HCT116 (cell line): ENCODE results near the gene MAGIX. TPM values are rescaled to one million over a fixed set of nuclear protein-coding genes. Genes with fewer than 3 reads are reported as not detected.

Experiments
- ATAC-seq: fragments of 200-7000 bp; cut with Tn5 transposase; 2 replicates; pipeline ENCODE4 v1.9.1; 2020; ENCODE audit warnings: mild to moderate bottlenecking, moderate library complexity
- BruUV-seq: library from RNA; stranded (reverse); fragments of 400-500 nt; replicated peaks from 2 replicates; lab custom pipeline; 2021; lab: Mats Ljungman, UMichigan
- CTCF ChIA-PET: fragments of 300-600 bp; sonication (Branson Sonifier 250); formaldehyde crosslinking; loops from one replicate; lab custom pipeline; 2021; ENCODE audit warnings: antibody characterized with exemption; lab: Charles Lee
- POLR2A ChIA-PET: fragments of 300-600, 350-600 bp; sonication (Branson Sonifier 250); formaldehyde crosslinking; loops from one replicate; lab custom pipeline; 2021; ENCODE audit warnings: antibody characterized with exemption; lab: Charles Lee
- RAD21 ChIA-PET, 2 experiments: fragments of 300-600 bp; sonication (Branson Sonifier 250); formaldehyde crosslinking; loops; one replicate each; lab custom pipeline; 2023; ENCODE audit warnings: low total read pairs in 2 of 2; ENCODE audit not compliant: uncharacterized antibody in 2 of 2, unreplicated experiment in 2 of 2, low non-redundant PET in 1 of 2; lab: Charles Lee
- DNase-seq: peaks from one replicate; pipeline ENCODE4 v3.0.0-alpha.2; 2010; ENCODE audit warnings: low read depth, low spot score
- H2AFZ ChIP-seq: fragments of 200-600 bp; shearing (Covaris generic), sonication (generic); 2 replicates; pipeline ENCODE4 v1.6.1; 2017; ENCODE audit warnings: low read depth, mixed run types, mixed read lengths, antibody characterized with exemption, low read length; ENCODE audit not compliant: poor library complexity, severe bottlenecking
- H3K27ac ChIP-seq: 2 replicates; pipeline ENCODE4 v1.5.1; 2012; ENCODE audit warnings: low read depth, low read length
- H3K27me3 ChIP-seq: fragments of 200-600 bp; sonication (generic); 2 replicates; pipeline ENCODE4 v1.6.1; 2016; ENCODE audit warnings: mixed run types, low read length, mixed read lengths; ENCODE audit not compliant: insufficient read depth
- H3K36me3 ChIP-seq, 2 experiments: fragments of 200-500 bp in 1 of 2; fragments of 200-600 bp in 1 of 2; sonication (Bioruptor generic) in 1 of 2; sonication (generic) in 1 of 2; 2 replicates each; pipeline versions ENCODE4 v1.5.1 to v1.6.1; 2014 to 2016; ENCODE audit warnings: low read length in 2 of 2, inconsistent platforms in 1 of 2, mixed read lengths in 1 of 2, mixed run types in 1 of 2; ENCODE audit not compliant: insufficient read depth in 2 of 2, control insufficient read depth in 1 of 2
- H3K4me1 ChIP-seq, 2 experiments: fragments of 200-600 bp in 1 of 2; sonication (generic) in 1 of 2; 2 replicates each; pipeline versions ENCODE4 v1.5.1 to v1.6.1; 2012 to 2017; ENCODE audit warnings: low read length in 2 of 2, inconsistent platforms in 1 of 2, mild to moderate bottlenecking in 1 of 2, mixed read lengths in 1 of 2, mixed run types in 1 of 2, moderate library complexity in 1 of 2; ENCODE audit not compliant: insufficient read depth in 2 of 2, control insufficient read depth in 1 of 2
- H3K4me2 ChIP-seq: fragments of 200-600 bp; sonication (generic); 2 replicates; pipeline ENCODE4 v1.6.1; 2017; ENCODE audit warnings: mixed run types, low read length, mixed read lengths
- H3K4me3 ChIP-seq, 2 experiments: fragments of 200-600 bp in 1 of 2; sonication (generic) in 1 of 2; replicated peaks in 1 of 2; 2 replicates each; pipeline ENCODE4 v1.5.1; 2011 to 2016; ENCODE audit warnings: low read length in 2 of 2, control low read depth in 1 of 2, low read depth in 1 of 2, mild to moderate bottlenecking in 1 of 2, mixed read lengths in 1 of 2, mixed run types in 1 of 2
- H3K79me2 ChIP-seq: fragments of 200-600 bp; sonication (generic); 2 replicates; pipeline ENCODE4 v1.6.1; 2017; ENCODE audit warnings: mild to moderate bottlenecking, mixed run types, low read length, moderate library complexity, mixed read lengths; ENCODE audit not compliant: insufficient read depth
- H3K9ac ChIP-seq: fragments of 200-600 bp; sonication (generic); 2 replicates; pipeline ENCODE4 v1.6.1; 2016; ENCODE audit warnings: low read length, mixed read lengths
- H3K9me2 ChIP-seq: fragments of 200-600 bp; sonication (generic), shearing (Covaris generic); 2 replicates; pipeline ENCODE4 v1.6.1; 2017; ENCODE audit warnings: mixed run types, mild to moderate bottlenecking, moderate library complexity; ENCODE audit not compliant: insufficient read depth
- H3K9me3 ChIP-seq, 2 experiments: fragments of 200-500 bp in 1 of 2; fragments of 200-600 bp in 1 of 2; sonication (Bioruptor generic) in 1 of 2; sonication (generic) in 1 of 2; 2 replicates each; pipeline ENCODE4 v1.6.1; 2014 to 2017; ENCODE audit warnings: low read length in 2 of 2, mixed read lengths in 2 of 2, inconsistent platforms in 1 of 2, low read depth in 1 of 2, mild to moderate bottlenecking in 1 of 2, mixed run types in 1 of 2, moderate library complexity in 1 of 2; ENCODE audit not compliant: control insufficient read depth in 1 of 2, insufficient read depth in 1 of 2
- H4K20me1 ChIP-seq: fragments of 200-600 bp; sonication (generic), shearing (Covaris generic); 2 replicates; pipeline ENCODE4 v1.6.1; 2017; ENCODE audit warnings: mixed run types, mild to moderate bottlenecking, moderate library complexity; ENCODE audit not compliant: insufficient read depth
- ATF3 ChIP-seq: IDR thresholded peaks from 2 replicates; pipeline ENCODE4 v1.6.1; 2012
- CBX3 ChIP-seq: IDR thresholded peaks from 2 replicates; pipeline ENCODE4 v1.6.1; 2012; ENCODE audit warnings: low read depth
- CEBPB ChIP-seq: IDR thresholded peaks from 2 replicates; pipeline ENCODE4 v1.6.1; 2012; ENCODE audit warnings: low read depth
- CTCF ChIP-seq, 3 experiments: fragments of 200-600 bp in 1 of 3; sonication (generic) in 1 of 3; IDR thresholded peaks in 2 of 3; conservative IDR thresholded peaks in 1 of 3; 2 replicates each; pipeline ENCODE4 v1.5.1; 2012 to 2017; ENCODE audit warnings: low read depth in 2 of 3, low read length in 2 of 3, antibody characterized with exemption in 1 of 3, borderline replicate concordance in 1 of 3, control low read depth in 1 of 3, mild to moderate bottlenecking in 1 of 3, mixed read lengths in 1 of 3, mixed run types in 1 of 3, moderate library complexity in 1 of 3; ENCODE audit not compliant: insufficient read depth in 1 of 3
- EGR1 ChIP-seq: IDR thresholded peaks from 2 replicates; pipeline ENCODE4 v1.6.1; 2012; ENCODE audit warnings: low read depth
- ELF1 ChIP-seq: IDR thresholded peaks from 2 replicates; pipeline ENCODE4 v1.6.1; 2012; ENCODE audit warnings: low read depth, borderline replicate concordance
- EZH2 ChIP-seq: fragments of 200-600 bp; sonication (generic); IDR thresholded peaks from 2 replicates; pipeline ENCODE4 v1.6.1; 2017; ENCODE audit warnings: antibody characterized with exemption, mixed run types
- EZH2phosphoT487 ChIP-seq: fragments of 200-600 bp; IDR thresholded peaks from 2 replicates; pipeline ENCODE4 v1.6.1; 2018; ENCODE audit warnings: antibody characterized with exemption, borderline replicate concordance
- MAX ChIP-seq: IDR thresholded peaks from 2 replicates; pipeline ENCODE4 v1.6.1; 2012
- POLR2A ChIP-seq: IDR thresholded peaks from 2 replicates; pipeline ENCODE4 v1.7.0; 2011; ENCODE audit warnings: borderline replicate concordance; ENCODE audit not compliant: insufficient read depth, insufficient read length; ENCODE audit errors: extremely low read depth
- POLR2AphosphoS5 ChIP-seq: IDR thresholded peaks from 2 replicates; pipeline ENCODE4 v1.6.1; 2011; ENCODE audit warnings: mild to moderate bottlenecking, low read depth, low read length, moderate library complexity
- REST ChIP-seq: IDR thresholded peaks from 2 replicates; pipeline ENCODE4 v1.6.1; 2012; ENCODE audit warnings: low read depth
- SIN3A ChIP-seq: IDR thresholded peaks from 2 replicates; pipeline ENCODE4 v1.6.1; 2012; ENCODE audit warnings: low read depth
- SRF ChIP-seq: IDR thresholded peaks from 2 replicates; pipeline ENCODE4 v1.6.1; 2012; ENCODE audit warnings: low read depth
- TCF7L2 ChIP-seq: IDR thresholded peaks from 2 replicates; pipeline ENCODE4 v1.7.0; 2011; ENCODE audit warnings: borderline replicate concordance, inconsistent platforms; ENCODE audit not compliant: insufficient read depth, insufficient read length; ENCODE audit errors: extremely low read depth
- YY1 ChIP-seq: IDR thresholded peaks from 2 replicates; pipeline ENCODE4 v1.6.1; 2011; ENCODE audit warnings: low read length, low read depth, moderate library complexity, mild to moderate bottlenecking; ENCODE audit not compliant: insufficient replicate concordance; ENCODE audit errors: extremely low read depth
- ZBTB33 ChIP-seq: IDR thresholded peaks from 2 replicates; pipeline ENCODE4 v1.6.1; 2011; ENCODE audit warnings: mild to moderate bottlenecking, low read length, moderate library complexity; ENCODE audit not compliant: insufficient replicate concordance; ENCODE audit errors: extremely low read depth
- intact Hi-C: fragments of 100-400 bp; cut with micrococcal nuclease; formaldehyde crosslinking; loops from 2 replicates; pipeline ENCODE4 v1.10.0; 2022
- total RNA-seq: library from RNA; stranded (reverse); gene quantifications from one replicate; pipeline ENCODE4 v1.2.1, GENCODE V29; 2021; ENCODE audit not compliant: unreplicated experiment

The MAGIX gene
- total RNA-seq, 1 experiment from 2014 or later = 2.6 TPM

GRCh38 chrX:49188468-49189076 lies 26.0 kb downstream of the MAGIX start:
- Histone ChIP-seq H3K79me2 (peaks cover 20% of the 10 kb centered on the region), H2AFZ (no peak overlapping the region), H3K4me1 (peaks cover 18 to 42% of the 10 kb centered on the region in 2 experiments), H3K4me3 (no peak overlapping the region), H3K9ac (no peak overlapping the region), H3K4me2 (peak overlapping the region; percentile 25; the same call in 1 of the 2 replicates), H3K36me3 (no peaks in the 10 kb centered on the region; a peak in 1 of 4 replicates), H3K27me3 (no peaks in the 10 kb centered on the region), H3K9me2 (no peaks in the 10 kb centered on the region), H3K9me3 (no peaks in the 10 kb centered on the region), H3K27ac (peak overlapping the region; percentile 64), H4K20me1 (no peaks in the 10 kb centered on the region)
- TF ChIP-seq SIN3A = no peak
- TF ChIP-seq MAX = no peak
- TF ChIP-seq ZBTB33 = no peak
- no peak for TF ChIP-seq EZH2
- TF ChIP-seq REST = no peak
- TF ChIP-seq SRF = no peak
- TF ChIP-seq ELF1 = no peak
- no peak for TF ChIP-seq CEBPB
- no peak for TF ChIP-seq CBX3
- no peak for TF ChIP-seq EGR1
- TF ChIP-seq ATF3 = no peak
- no peak for TF ChIP-seq POLR2AphosphoS5
- TF ChIP-seq EZH2phosphoT487 = no peak
- no peak for TF ChIP-seq CTCF (IDR thresholded peaks at IDR 0.05 in 2 of 3, conservative IDR thresholded peaks at IDR 0.05 in 1 of 3; ENCODE audit: borderline replicate concordance in 1 of 3, insufficient read depth in 1 of 3, low read depth in 2 of 3, low read length in 2 of 3)
- TF ChIP-seq TCF7L2 = no peak
- no peak for TF ChIP-seq POLR2A
- no peak for TF ChIP-seq YY1
- no peak for ATAC-seq
- ChIA-PET CTCF (no interaction called here), RAD21 (no interaction called here), POLR2A (no interaction called here)
- no TSS peak for BruUV-seq
- no peak for DNase-seq
- intact Hi-C loops = no loop called here
